ENCODE results near the gene OPRL1.

The OPRL1 gene

DNA sequence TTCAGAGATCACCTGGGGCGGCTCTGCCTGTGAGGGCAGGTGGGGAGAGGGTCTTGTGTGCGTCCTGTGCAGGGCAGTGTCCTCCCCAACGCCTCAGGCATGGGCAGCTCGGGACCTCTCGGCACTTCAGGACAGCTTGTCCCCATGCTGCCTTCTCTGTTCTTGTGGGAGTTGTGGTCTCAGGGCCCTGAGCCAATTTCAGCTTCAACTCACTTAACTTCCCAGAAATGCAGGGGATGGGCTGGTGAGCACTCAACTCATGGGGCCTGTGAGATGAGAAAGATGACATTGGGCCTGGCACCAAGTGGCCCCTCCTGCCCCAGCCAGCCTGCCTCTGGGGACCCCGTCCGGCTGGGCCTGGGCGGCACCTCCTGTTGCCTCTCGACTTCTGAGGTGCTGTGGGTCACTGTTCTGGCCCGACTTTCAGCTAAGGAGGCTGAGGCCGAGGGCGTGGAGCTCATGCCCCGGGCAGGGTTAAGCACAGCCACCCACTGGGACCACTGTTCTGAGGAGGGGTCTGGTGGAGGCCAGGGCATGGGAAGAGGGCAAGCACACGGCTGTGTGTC lies 7.3 kb upstream of the OPRL1 start:
- peak; percentile 73 for DNase-seq

DNA sequence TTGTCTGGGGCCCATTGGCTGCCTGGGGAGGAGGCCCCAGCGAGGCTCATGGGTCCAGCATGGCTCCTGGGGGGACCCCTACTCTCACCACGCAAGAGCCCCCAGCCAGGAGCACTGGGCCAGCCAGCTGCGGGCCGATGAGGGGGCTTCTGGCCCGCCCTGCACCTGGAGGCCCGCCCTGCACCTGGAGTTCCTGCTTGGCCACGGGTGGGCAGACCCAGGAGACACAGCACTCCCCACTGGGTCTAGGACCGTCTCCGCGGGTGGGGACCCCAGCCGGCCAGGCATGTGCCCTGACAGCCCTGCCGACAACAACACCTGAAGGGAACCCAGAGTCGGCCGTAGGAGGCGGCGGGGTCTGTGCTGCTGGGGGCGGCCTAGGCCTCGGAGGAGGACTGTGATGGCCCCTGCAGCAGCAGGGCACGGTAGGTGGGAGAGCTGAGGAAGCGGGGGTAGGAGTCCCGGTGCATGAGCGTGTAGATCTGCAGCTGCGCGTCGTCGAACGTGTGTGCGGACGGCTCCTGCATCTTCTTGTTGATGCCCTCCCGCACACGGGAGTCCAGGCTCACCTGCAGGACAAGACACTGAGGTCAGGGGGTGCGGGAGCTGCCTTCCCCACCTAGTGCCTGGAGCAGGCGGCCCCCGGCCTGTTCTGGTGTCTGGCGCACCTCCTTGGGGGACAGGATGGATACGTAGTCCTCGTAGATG lies 6.3 kb upstream of the OPRL1 start:
- no peak for DNase-seq

DNA sequence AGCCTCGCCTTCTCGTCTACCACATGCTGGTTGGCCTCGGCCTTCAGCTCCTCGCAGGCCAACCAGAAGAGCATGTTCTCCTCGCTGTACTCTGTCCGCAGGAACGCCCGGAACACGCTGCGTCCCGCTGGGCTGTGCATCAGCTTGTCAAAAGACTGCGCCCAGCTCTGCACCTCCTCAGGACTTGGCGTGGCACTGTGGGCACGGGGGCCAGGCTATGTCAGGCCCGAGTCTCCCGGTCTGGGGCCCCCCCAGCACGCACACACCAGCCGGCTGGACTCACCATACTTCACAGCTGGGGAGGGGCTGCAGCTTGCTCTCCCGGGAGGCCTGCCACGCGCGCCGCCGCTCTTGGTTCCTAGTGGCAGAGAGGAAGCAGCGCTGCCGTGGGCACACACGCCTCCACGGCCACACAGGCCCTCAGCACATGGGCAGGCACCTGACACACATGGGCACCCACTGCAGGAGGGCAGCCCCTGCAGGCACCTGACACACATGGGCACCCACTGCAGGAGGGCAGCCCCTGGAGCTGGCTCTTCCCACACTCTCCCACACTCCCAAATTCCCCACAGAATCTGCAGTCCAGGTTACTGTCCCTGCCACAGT lies 5.6 kb upstream of the OPRL1 start:
- DNase-seq, result no peak

DNA sequence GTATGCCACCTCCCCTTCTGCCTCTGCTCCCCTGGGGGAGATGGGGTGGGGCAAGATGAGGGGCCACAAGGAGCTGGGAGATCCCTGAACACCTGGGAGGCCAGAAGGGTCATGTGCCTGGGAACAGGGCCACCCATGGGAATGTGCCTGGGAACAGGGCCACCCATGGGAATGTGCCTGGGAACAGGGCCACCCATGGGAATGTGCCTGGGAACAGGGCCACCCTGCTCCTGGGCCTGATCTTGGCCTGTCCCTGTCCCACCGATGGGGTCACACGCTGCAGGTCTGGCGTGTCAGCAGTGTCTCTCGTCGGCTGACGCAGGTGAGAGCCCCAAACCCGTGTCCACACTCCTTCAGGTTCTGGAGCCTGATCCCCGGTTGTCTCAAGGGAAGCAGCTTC lies 4.9 kb upstream of the OPRL1 start:
- no peak for DNase-seq

DNA sequence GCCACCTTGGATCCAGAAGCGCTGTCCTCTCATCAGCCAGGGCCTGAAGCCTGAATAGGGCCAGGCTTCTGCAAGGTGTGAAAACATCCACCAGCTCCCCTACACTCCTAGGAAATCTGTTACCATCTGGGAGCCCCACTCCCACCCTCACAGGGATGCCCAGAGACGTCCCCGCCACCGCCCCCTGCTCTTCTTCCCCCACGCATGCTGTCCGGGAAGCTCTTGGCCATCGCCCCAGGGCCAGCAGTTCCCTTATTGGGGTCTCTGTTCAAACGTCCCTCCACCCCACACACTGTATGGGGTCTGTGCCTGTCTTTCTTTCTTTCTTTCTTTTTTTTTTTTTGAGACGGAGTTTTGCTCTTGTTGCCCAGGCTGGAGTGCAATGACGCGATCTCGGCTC lies 4.3 kb upstream of the OPRL1 start:
- no peak for DNase-seq

DNA sequence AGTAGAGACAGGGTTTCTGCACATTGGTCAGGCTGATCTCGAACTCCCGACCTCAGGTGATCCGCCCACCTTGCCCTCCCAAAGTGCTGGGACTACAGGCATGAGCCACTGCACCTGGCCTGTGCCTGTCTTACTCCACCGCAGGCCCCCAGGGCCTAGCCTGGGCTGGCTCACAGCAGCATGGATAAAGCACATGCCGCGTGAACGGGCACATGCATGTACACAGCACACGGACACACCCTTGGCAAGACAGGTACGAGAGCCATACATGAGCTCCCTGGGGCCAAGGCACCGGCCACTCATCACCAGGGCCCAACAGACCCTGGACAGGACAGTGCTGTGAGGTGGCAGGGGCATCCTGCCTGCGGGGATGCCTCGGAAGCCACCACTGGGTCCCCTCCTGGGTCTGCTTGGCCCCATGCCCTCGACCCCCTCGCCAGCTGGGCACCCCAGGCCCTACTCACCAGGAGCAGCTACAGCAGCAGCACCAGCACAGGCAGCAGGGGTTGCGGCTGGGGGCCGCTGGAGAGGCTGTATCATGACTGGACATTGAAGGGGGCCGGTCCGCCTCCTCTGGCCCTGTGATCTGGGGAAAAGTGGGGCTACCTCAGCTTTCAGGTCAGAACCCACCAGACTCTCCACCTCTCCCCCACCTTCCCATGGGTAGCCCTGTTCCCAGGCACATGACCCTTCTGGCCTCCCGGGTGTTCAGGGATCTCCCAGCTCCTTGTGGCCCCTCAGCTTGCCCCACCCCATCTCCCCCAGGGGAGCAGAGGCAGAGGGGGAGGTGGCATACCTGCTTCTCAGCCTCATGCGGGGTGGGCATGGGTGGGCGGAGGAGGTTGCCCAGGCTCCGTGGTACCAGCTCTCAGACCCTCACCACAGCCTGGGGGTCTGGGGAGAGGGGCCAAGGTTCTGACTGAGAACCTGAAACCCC lies 3.6 kb upstream of the OPRL1 start:
- DNase-seq, result no peak

DNA sequence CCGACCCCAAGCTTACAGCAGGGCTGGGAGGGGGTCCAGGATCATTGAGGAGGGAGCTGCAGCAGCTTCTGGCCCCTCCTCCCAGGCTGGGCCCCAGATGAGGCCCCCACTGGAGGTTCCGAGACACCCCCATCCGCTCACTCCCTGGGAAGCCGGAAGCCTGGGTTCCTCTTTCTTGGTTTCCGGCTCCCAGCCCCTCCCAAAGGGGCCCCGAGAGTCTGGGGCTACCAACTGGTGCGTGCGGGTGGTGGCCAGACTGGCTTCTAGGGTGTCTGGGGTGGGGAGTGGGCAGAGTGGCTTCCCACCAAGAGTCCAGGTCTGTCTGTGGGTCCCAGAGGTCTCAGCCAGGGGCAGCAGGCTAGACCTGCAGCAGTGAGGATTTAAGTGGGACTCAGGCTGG lies 2.8 kb upstream of the OPRL1 start:
- DNase-seq, result peak; percentile 91

DNA sequence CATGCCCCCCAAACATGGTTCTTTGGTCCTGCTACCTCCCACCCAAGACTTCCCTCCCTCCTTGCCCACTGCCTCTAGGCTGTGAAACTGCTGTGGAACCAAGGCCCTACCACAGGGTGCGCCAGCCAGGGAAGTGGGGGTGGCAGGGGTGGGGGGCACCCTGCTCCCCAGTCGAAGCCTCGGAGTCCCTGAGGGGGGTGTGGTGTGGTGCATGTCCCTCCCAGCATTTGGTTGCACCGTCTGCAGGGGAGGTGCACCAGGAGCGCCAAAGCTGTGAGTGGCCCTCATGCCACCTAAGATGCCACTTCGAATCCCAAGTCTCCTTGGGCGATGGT lies 2.4 kb upstream of the OPRL1 start:
- DNase-seq, result no peak

DNA sequence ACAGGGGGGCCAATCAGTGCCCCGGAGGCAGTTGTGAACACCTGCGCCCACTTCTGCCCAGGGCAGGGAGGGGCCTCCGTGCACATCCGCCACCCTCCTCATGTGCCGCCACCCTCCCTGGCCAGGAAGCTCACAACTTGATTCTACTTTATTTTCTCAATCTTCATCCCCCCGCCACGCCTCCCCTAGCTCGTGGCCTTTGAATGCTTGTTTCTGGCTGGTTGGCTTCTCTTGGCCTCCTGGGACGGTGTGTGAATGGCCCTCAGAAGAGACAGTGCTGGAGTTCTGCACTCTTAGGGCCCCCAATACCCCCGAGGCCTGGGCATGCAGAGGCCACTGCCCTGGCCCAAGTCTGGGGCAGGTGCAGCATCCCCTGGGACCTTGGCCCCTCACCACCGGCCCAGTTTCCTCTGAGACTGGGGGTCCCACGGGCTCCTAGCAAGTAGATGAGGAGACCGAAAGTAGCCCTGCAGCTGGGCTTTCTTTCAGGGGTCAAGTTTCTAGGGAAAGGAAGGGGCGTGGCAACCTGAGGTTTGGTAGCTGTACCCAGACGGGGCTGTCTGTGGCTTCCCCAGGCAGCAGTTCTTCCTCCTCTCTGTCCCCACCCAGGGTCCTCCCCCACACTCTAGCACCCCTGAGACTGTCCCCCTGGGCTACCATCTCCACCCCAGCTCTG lies 1.9 kb upstream of the OPRL1 start:
- DNase-seq, result peak; percentile 84

DNA sequence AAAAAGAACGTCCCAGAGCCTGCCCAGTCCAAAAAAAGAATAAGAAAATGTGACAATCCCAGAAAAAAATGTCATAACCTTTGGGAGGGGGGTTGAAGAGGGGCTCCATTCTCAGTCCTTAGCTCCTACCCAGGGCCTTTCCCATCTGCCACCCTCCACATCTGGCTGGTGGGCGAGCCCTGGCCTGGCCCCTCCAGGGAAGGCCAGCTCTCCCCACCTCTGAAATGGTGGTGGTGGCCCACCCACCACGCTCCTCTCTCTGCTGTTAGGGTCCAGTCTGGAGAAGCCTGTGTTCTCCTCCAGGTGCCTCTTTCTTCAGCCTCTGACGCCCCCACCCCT lies 979 bp upstream of the OPRL1 start:
- DNase-seq, result no peak

DNA sequence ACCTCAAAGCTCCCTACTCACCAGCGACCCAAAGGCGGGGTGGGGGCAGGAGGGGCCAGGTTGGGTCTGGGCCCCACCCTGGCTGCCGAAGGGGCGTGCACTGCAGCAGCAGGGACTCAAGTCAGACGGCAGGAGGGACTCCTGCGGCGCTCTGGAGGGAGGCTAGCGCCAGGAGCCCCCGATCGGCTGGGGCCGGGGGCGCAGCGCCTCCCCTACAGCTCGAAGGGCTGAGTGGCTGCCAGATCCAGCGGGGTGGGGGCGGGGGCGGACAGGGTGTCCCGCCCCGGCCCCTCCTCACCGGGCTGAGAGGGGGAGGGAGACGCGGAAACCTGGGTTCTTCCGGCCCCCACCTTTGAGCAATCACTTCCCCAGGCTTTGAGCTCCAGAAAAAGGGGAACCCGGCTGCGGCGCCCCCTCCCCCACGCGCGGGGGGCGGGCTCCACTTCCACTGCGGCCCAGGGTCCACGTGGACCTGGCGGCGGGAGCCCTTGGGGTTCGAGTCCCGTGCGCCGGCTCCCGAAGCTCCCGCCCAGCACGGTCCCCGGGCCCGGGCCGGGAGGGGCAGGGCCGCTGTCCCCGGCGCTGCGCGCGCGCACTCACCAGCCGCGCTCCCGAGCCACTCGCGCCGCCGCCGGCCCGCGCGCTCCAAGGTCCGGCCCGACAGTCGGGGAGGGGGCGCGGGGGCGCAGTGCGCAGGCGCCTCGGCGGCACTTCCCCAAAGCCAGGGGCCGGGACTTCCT lies 439 bp upstream of the OPRL1 start, which contains the start of gene RGS19:
Gene RGS19, minus strand, starts transcription at position 246 of the 740 bp plus-strand sequence. CDS start 2,632 bp downstream, outside the sequence.
- peak; percentile 91 for DNase-seq

DNA sequence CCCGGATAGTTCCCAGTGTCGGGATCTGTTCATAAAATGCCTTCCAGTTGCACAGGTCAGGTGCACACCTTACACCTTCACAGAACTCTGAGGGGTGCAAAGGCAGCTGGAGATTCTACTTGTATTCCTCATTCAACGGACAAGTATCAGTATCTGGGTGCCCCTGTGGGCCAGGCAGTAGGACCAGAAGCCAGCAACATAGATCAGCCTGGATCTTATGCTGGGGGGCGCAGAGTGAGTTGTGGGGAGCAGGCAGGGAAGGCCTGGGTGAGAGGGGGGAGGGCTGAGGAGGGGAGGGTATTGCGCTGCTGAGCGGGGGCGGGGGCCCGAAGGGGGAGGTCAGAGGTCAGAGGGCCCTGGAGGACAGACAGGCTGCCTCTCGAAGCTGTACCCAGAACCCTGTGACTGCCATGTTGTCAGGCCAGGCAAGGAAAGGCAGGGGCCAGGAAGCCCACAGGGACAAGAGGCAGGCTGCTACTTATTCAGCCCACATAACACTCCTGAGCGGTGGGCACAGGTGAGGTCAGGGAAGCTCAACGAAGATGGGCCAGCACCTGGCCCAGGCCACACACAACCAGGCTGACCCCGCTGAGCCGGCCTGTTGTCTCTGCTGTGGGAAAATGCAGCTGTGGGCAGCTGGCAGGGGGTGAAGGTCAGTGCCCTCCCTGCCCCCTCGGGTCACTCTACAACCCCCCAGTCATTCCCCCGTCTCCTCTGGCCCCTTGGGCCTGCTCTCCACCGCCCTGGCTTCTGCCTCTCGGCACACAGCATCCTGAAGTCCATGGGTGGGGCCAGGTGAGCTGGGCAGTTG lies 1.1 kb downstream of the OPRL1 start:
- no peak for DNase-seq

DNA sequence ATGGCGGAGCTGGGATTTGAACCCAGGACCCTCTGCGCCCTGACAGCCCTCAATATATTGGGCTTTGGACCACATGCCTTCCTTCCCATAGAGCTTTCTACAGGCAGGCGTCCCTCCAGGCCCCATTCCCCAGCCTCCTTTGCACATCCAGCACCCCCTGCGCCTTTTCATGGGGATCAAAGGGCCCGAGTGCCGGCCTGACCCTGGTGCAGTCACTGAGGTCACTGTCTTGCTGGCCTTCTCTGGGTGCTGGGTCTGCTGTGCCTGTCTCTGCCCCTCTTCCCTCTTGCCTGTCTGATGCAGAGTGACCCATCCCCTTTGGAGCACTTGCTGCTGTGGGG lies 1.7 kb downstream of the OPRL1 start:
- DNase-seq, result no peak

DNA sequence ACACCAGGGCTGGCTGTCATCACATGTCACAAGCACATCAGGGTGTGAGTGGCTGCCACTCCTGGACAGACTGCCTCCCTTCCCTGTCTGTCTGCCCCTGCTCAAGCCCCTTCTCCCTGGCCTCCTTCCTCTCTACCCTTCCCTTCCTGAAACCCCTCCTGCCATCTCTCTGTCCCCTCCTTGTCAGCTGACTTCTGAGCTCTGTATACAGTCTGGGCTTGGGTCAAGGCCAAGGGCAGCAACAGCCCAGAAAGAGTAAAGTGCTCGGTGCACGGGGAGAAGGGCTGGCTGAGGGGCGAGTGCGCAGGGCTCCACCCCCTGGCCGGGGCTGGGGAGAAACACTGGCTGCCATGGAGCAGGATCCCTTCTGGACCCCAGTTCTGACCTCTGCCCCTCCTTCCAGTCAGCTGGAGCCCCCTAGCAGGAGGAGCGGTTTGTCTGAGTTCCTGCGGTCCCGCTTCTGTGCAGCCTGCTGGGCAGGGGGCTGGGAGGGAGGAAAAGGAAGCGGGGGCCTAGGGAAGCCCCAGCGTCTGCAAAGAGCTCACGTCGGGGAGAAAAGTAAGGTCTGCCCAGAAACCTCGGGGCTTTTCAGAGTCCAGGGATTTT lies 2.3 kb downstream of the OPRL1 start:
- peak; percentile 52 for DNase-seq

DNA sequence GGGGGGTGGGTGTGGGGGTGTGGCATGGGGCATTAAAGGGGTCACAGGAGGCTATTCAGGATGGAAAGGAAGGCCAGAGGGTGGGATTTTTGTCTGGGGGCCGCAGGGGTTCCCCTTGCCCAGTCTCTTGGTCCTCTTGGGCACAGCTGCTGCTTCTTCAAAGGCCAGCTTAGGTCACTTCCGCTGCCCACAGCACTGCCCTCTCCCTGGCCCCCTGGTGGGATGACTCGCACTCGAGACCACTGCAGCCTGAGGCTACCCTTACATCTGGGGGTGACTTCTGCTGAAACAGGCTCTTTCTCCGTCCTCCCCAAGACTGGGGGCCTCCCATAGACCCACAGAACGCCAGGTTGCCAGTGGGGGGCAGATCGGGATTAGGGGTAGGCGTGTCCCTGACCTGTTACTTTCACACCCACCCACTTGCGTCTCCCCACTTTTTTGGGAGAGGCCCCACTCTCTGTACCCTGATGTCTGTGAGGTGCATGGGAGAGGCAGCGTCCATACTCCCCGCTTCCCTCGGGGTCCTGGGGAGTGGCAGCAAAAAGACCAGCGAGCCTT lies 3.0 kb downstream of the OPRL1 start:
- no peak for DNase-seq

DNA sequence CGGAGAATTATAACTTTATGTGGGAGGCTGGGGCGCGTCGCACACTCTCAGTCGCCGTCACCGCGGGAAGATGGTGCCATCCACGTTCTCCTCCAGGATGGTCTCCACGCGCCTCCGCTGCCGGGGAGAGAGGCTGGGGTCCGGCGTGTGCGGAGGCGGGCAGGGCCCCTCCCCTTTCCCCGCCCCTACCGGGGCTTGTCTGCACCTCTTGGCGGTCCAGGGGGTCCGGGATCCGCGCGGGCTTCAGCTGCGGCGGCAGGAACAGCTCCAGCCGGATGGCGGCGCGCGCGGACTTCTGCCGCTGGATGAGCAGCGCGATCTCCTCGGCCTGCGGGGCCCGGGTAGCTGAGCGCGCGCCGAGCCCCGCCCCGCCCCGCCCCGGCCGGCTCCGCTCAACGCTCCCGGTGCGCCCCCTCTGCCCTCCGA lies 3.5 kb downstream of the OPRL1 start:
- peak; percentile 85 for DNase-seq

DNA sequence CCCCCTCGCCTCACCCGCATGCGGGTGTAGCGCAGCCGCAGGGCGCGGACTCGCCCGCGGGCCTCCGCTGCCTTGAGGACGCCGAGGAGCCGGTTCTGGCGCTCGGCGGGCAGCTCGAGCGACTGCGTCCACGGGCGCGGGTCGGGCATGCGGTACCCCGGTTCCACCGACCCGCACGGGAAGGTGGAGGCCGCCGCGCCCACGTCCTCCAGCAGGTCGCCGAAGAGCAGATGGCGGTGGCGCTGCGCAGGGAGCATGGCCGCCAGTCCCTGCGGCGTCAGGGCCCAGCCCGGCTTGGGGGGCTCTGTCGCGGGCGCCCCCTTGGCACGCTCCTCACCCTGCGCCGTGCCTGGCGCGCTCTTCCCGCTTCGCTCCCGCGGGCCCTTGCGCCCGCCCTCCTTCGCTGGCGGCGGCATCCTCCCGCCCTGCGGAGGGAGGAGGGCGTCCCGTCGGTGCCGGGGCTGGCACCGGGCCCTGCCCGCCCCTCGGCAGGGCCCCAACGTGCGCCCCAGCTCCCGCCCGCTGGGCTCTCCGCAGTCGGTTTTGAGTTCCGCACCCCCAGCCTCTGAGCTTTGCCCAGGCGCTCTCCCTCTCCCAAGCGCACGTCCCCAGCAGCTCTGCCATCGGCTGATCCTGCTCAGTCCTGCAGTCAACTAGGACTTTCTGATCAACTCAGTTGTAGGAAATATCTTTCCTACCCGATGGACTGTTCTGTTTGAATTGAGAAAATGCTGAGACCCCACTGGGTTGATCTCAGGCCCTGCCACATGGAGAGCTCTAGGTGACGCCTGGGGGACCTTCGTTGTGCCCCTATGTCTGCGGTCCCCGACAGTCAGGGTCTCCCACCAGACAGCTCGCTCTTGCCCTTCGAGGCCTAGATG lies 4.2 kb downstream of the OPRL1 start, which contains the start of gene LKAAEAR1:
Gene LKAAEAR1, minus strand, starts transcription at position 595 of the 881 bp plus-strand sequence. Its CDS starts 179 bp downstream, at position 416.
- no peak for DNase-seq

DNA sequence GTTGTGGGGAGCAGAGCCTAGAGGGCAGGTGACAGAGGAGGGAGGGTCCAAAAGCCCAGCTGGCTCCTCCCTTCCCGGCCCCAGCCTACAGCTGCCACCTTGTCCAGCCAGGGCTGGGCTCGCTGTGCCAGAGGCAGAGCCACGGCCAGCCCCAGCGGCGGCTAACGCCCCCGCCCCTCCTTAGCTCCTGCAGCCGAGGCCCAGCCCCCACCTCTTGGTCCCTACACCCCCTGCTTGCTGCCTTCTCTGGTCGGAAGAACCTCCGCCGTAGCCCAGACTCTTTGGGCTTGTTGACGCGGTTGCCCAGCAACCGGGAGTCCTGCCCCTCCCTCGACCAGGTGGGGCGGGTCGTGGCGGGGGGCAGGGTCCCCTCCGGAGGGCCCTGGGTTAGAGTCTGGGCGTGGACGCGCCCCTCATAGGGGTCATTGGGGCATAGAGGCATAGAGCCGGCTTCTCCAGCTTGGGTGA lies 4.8 kb downstream of the OPRL1 start:
- DNase-seq, result no peak

DNA sequence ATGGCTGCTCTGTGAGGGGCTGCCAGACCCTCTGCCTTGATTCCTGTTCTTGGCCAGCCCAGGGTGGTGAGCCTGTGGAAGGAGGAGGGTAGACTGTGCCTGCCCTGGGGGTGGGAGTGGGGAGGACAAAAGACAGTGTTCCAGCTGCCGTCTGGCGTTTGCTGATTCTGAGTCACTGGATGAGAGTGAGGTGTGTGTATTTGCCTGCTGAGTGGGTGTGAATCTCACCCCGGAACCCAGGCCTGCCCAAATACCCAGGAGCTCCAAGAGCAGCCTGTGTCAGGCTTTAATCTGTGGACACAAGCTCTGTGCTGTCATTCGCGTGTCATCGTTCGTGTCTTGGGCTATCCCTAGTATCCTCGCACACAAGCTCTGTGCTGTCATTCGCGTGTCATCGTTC lies 6.9 kb downstream of the OPRL1 start:
- no peak for DNase-seq

Measured in hematopoietic multipotent progenitor cell treated with erythropoietin and hydrocortisone succinate and interleukin-3 and kit ligand, for 4 days (in vitro differentiated cells).